GM19043 (cell line): ENCODE data around the gene POTEG.
"Not testable (repeated sequence)": the region's sequence is repeated elsewhere in the genome, so short reads cannot be mapped to it uniquely, and the experiment has no call there.

Experiments
- ATAC-seq: cut with Tn5 transposase; IDR thresholded peaks from one replicate; pipeline ENCODE4 v1.9.1; 2021; ENCODE audit warnings: low read depth; ENCODE audit not compliant: unreplicated experiment

POTEG gene

GRCh38 chr14:19434241-19434640 is at the start of gene POTEG:
TSS of gene POTEG (minus strand) at chr14:19434341. CDS start at chr14:19434289, 52 bp downstream.
- not testable (repeated sequence) for ATAC-seq

DNA sequence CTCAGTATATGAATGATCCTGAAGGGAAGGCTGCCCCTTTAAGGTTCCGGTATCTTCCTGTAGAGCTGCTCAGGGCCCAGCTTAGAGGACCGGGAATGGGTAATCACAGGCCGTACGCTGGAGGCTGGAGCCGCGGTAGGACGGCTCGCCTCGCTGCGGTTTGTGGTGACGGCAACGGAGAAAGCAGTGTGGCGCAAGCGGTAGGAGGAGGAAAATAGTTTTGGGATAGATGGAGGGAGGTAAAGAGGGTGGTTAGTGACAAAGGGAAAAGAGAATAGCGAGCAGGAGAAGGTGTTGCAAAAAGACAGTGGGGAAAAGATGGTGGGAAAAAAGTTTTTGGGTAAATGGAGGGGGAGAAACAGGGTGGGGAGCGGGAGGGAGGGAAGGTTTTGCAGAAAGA is 48.0 kb upstream of the POTEG start:
- ATAC-seq: not testable (repeated sequence)

GRCh38 chr14:19481421-19481820 is 47.3 kb upstream of the POTEG start:
- not testable (repeated sequence) for ATAC-seq

DNA sequence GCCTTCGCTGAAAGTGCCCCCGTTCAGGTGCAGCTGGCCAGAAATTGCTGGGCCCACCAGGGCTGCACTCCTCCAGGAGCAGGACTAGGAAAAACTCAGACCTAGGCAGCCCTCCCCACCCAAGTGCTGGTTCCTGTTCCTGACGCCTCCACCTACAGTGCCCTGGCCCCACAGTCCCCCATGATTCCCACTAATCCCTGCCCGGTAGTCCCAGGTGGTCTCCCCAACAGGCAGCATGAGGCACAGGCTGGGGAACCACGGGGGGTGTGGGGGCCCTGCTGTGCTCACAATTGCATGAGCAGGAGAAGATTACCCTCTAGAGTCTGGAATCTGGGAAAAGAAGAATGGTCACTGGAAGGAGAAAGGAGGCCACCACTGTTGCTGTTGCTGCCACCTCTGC is 46.4 kb upstream of the POTEG start:
- not testable (repeated sequence) for ATAC-seq

- ATAC-seq: not testable (repeated sequence)
Observed at GRCh38 chr14:19445761-19446160, 11.6 kb upstream of the POTEG start.

DNA sequence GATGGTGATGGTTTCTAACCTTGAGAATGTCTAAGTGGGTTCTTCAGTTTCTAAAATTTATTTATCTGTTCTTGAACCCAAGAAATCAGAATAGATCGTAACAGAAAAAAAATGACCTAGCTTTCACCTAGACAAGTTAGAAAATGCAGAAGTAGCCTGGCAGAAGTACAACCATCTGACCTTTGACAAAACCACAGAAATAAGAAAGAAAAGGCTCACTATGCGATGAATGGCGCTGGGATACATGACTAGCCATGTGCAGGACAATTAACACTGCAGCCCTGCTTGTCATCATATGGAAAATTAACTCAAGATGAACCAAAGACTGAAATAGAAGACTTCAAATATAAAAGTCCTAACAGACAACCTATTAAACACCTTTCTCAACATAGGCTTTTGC is 5.7 kb upstream of the POTEG start:
- not testable (repeated sequence) for ATAC-seq

DNA sequence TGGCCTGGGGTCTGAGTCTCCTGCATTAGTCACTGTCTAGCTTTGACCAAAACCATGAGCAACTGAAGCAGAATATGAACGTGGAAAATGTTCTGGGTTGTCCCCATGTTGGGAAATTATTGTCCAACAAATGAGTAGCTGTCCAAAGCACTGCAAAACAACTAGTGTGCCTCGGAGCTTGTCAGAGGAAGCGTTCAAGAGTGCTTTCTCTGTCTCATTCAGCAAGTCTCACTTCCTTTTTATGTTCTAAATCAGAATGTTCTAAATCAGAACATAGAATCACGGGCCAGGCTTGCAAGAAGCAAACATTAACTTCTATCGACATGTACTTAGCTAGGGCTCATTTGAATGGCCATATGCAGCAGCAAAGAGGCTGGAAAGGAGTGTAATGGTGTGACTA is 5.1 kb upstream of the POTEG start:
- ATAC-seq: not testable (repeated sequence)

DNA sequence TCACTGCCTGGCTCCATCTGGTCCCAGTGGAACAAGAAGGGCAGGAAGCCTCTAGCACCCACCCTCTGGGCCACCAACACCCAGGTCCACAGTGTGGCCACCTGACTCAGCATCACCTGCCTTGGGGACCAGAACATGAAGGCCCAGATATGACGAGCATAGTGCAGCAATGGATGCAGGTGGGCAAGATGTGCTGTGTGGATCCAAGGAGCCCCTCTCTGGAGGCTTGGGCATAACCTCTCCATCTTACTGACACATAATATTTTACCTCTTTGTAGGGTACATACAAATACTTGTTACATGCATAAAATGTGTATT is 2.9 kb upstream of the POTEG start:
- ATAC-seq: not testable (repeated sequence)

DNA sequence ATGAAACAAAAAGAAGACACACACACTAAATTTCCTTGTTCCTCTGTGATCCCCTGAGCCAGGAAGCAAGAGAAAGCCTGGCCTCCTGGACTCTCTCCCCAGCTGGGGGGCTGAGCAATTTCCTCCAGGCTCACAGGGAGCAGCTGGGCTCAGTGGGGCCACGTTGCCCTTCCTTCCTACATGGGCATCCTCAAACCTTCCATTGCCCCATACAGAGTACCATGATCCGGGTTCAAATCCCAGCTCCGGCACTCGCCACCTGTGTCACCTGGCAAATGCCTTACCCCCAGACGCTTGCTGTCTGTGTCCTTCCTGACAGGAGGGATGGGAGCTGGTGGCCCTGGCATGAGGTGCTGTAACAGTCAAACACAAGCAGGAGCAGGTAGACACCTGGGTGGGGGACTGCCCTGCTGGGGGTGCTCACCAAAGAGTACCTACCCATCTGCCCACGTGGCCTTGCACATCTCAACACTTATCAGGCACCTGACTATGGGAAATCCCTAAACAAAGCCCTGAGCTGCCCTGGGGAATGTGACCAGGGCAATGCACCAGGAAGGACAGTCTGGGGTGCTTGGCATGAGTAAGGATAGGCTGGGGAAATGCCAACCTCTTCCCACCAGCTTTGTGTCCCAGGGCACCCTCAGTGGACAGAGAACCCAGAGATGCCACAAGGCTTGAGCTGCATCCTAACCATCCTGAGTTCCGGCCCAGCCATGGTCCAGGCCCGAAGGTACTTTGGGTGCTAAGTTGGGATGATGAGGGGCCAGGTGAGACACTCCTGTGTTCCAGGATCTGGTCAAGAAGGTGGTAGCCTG is 2.4 kb upstream of the POTEG start:
- not testable (repeated sequence) for ATAC-seq

DNA sequence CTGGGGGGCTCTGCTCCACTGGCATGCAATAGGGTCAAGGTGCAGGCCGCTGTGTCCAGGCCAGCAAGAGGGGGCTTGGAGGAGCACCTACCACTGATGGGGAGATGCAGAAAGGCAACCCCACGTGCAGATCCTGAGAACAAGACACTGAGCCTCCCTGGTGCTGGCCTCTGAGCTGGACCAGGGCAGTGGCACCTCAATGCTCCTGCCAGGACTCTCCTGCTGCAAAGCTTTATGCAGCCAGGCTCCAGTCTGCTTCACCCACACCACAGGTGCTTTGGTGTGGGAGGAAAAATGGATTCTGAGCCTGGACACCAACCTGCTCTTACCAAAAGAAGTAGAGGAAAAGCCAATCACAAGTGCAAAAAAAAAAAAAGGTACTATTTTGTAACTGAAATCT is 1.7 kb upstream of the POTEG start:
- ATAC-seq: not testable (repeated sequence)

GRCh38 chr14:19434891-19435290 is 750 bp upstream of the POTEG start:
- ATAC-seq: not testable (repeated sequence)

DNA sequence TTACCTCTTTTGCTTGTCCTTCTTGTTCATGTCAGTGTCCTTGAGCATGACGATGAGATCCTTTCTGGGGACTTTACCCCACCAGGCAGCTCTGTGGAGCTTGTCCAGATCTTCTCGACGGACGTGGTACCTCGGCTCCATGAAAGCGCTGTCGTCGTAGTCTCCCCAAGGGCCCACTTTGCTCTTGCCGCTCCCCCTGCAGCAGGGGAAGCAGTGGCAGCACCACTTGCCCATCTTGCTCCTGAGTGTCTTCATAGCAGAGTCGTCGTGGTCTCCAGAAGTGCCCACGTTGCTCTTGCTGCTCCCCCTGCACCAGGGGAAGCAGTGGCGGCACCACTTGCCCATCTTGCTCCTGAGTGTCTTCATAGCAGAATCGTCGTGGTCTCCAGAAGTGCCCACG is 376 bp downstream of the POTEG start:
- ATAC-seq: not testable (repeated sequence)

GRCh38 chr14:19408519-19408918 is 25.6 kb downstream of the POTEG start:
- ATAC-seq: not testable (repeated sequence)

- not testable (repeated sequence) for ATAC-seq
Observed at GRCh38 chr14:19402097-19402496, 32.0 kb downstream of the POTEG start.

DNA sequence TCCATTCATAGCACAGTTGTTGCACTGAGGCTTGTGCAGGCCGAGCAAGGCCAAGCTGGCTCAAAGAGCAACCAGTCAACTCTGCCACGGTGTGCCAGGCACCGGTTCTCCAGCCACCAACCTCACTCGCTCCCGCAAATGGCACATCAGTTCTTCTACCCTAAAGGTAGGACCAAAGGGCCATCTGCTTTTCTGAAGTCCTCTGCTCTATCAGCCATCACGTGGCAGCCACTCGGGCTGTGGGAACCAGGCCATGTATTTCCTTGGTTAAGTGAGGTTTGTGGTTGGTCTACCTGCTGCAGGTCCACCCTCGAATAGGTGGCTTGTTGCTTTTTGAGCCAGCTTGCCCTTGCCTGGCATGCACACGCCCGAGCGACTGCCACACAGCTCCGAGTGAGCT is 39.4 kb downstream of the POTEG start:
- ATAC-seq: not testable (repeated sequence)

DNA sequence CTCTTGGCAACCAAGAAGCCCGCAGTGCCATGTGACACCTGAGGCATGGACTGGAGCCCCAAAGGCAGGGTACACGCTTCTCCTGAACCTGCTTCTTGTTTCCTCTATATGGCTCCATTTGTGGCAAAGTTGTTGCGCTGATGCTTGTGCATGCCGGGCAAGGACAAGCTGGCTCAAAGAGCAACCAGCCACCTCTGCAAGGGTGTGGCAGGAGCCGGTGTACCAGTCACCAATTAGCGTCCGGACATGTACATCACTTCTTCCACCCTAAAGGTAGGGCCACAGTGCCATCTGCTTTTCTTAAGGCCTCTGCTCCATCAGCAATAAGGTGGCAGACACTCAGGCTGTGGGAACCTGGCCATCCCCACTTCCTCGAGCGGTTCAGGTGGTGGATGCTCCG is 43.9 kb downstream of the POTEG start:
- ATAC-seq: not testable (repeated sequence)

GRCh38 chr14:19388741-19389140 is 45.4 kb downstream of the POTEG start:
- ATAC-seq: not testable (repeated sequence)

GRCh38 chr14:19386996-19387395 is 47.1 kb downstream of the POTEG start:
- not testable (repeated sequence) for ATAC-seq

- ATAC-seq: not testable (repeated sequence)
Observed at GRCh38 chr14:19386309-19386708, 47.8 kb downstream of the POTEG start.

- ATAC-seq: not testable (repeated sequence)
Observed at GRCh38 chr14:19384088-19384781, 49.9 kb downstream of the POTEG start.

DNA sequence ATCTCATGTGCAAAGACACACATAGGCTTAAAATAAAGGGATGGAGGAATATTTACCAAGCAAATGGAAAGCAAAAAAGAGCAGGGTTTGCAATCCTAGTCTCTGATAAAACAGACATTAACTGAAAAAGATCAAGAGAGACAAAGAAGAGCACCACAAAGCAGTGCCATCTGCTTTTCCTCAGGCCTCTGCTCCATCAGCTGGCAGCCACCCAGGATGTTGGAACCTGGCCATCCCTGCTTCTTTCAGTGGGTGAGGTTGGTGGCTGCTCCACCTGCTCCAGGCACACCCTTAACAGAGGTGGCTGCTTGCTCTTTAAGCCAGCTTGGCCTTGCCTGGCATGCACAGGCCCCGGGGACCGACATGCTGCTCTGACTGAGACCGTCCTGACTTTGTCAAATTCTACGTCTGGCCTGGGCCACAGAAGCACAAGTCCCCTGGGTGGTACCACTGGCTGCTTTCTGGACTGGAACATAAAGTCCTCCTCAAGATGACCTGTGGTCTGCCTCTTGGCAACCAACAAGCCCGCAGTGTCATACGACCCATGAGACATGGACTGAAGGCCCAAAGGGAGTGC is 51.0 kb downstream of the POTEG start:
- not testable (repeated sequence) for ATAC-seq
